K562 (cell line): ENCODE results near the gene PLEKHN1. TPM values are rescaled to one million over a fixed set of nuclear protein-coding genes. Genes with fewer than 3 reads are reported as not detected.

Experiments used
- AFF1 ChIP-seq, 2 experiments: fragments of 450-650 bp; IDR thresholded peaks; 2 replicates each; pipeline ENCODE4 v1.6.1; 2018; ENCODE audit warnings: mild to moderate bottlenecking in 2 of 2, low read depth in 1 of 2; ENCODE audit not compliant: partially characterized antibody in 2 of 2
- FOSL1 ChIP-seq: fragments of 200-800 bp; sonication (Bioruptor generic); conservative IDR thresholded peaks from 2 replicates; pipeline ENCODE4 v1.6.1; 2016; ENCODE audit warnings: missing genetic modification characterization, missing compliant biosample characterization
- HCFC1 ChIP-seq: IDR thresholded peaks from 2 replicates; pipeline ENCODE4 v1.6.1; 2012; ENCODE audit warnings: low read depth, low read length, improper control_type of control experiment
- HDGF ChIP-seq: fragments of 450-650 bp; IDR thresholded peaks from 2 replicates; pipeline ENCODE4 v1.6.1; 2016
- HSF4 ChIP-seq: fragments of 250-450 bp; sonication (Bioruptor Pico); IDR thresholded peaks from 2 replicates; pipeline ENCODE4 v2.1.2; 2022; ENCODE audit warnings: mild to moderate bottlenecking, moderate library complexity, borderline replicate concordance
- MAFG ChIP-seq: fragments of 450-650 bp; conservative IDR thresholded peaks from 2 replicates; pipeline ENCODE4 v1.6.1; 2016; ENCODE audit warnings: missing genetic modification characterization, missing compliant biosample characterization
- MCM3 ChIP-seq: fragments of 450-650 bp; IDR thresholded peaks from 2 replicates; pipeline ENCODE4 v1.6.1; 2016
- MITF ChIP-seq: IDR thresholded peaks from 2 replicates; pipeline ENCODE4 v1.6.1; 2014; ENCODE audit warnings: antibody characterized with exemption
- NCOA6 ChIP-seq: fragments of 450-650 bp; IDR thresholded peaks from 2 replicates; pipeline ENCODE4 v1.6.1; 2017; ENCODE audit warnings: mild to moderate bottlenecking
- NFE2 ChIP-seq: IDR thresholded peaks from 2 replicates; pipeline ENCODE4 v1.6.1; 2014; ENCODE audit warnings: antibody characterized with exemption, low read depth
- NR2F6 ChIP-seq: fragments of 450-650 bp; formaldehyde crosslinking; IDR thresholded peaks from 2 replicates; pipeline ENCODE4 v1.4.0; 2020; ENCODE audit warnings: mild to moderate bottlenecking
- PML ChIP-seq: IDR thresholded peaks from 2 replicates; pipeline ENCODE4 v1.6.1; 2012; ENCODE audit warnings: low read length, inconsistent platforms
- POLR2B ChIP-seq: fragments of 450-650 bp; IDR thresholded peaks from 2 replicates; pipeline ENCODE4 v1.6.1; 2018; ENCODE audit warnings: low read depth; ENCODE audit not compliant: partially characterized antibody
- RFX7 ChIP-seq: fragments of 250-450 bp; sonication (Bioruptor Pico); IDR thresholded peaks from 2 replicates; pipeline ENCODE4 v1.5.1; 2021; ENCODE audit warnings: mild to moderate bottlenecking
- SMARCB1 ChIP-seq: IDR thresholded peaks from 2 replicates; pipeline ENCODE4 v1.6.1; 2011; ENCODE audit warnings: improper control_type of control experiment, low read depth; ENCODE audit not compliant: insufficient read length
- WHSC1 ChIP-seq: IDR thresholded peaks from one replicate; pipeline ENCODE4 v1.6.1; 2012; ENCODE audit warnings: low read length, control low read depth, inconsistent platforms
- XRCC3 ChIP-seq: fragments of 450-650 bp; IDR thresholded peaks from 2 replicates; pipeline ENCODE4 v1.6.1; 2017; ENCODE audit warnings: mild to moderate bottlenecking, moderate library complexity
- ZNF124 ChIP-seq: sonication (generic); formaldehyde crosslinking; IDR thresholded peaks from 2 replicates; pipeline ENCODE4 v1.8.1; 2022; ENCODE audit warnings: missing genetic modification reagents
- ZNF445 ChIP-seq: fragments of 250-450 bp; sonication (Bioruptor Pico); IDR thresholded peaks from 2 replicates; pipeline ENCODE4 v1.4.0; 2020; ENCODE audit warnings: low read depth, mild to moderate bottlenecking, moderate library complexity
- ZNF551 ChIP-seq: fragments of 250-450 bp; sonication (Bioruptor Pico); IDR thresholded peaks from 2 replicates; pipeline ENCODE4 v1.5.0; 2021; ENCODE audit warnings: mild to moderate bottlenecking, moderate library complexity
- polyA plus RNA-seq, 8 experiments: library from polyadenylated mRNA; depleted of rRNA in 4 of 8; stranded (reverse) in 5 of 8; unstranded in 3 of 8; fragments of >200 nt; fragmentation: Nextera tagmentation in 2 of 8; fragmentation: Illumina TruSeq in 1 of 8; extraction: Ambion mirVana in 2 of 8; extraction: Trizol in 1 of 8; gene quantifications; 2 replicates each; pipeline versions ENCODE4 v1.2.1 to v1.2.3, GENCODE V29; 2011 to 2014; ENCODE audit warnings: inconsistent platforms in 1 of 8, missing spikeins in 1 of 8
- total RNA-seq, 7 experiments: library from RNA; depleted of rRNA in 6 of 7; stranded (reverse); fragments of >200 nt in 6 of 7; fragmentation: Illumina TruSeq in 2 of 7; extraction: Trizol in 2 of 7; gene quantifications; 2 replicates each; pipeline versions ENCODE4 v1.2.1 to v1.2.3, GENCODE V29; 2011 to 2021; ENCODE audit warnings: low replicate concordance in 1 of 7
- TF ChIP-seq, protein P1 (sequence below): sonication (generic); formaldehyde crosslinking; IDR thresholded peaks from 2 replicates; pipeline ENCODE4 v1.8.1; 2023; ENCODE audit warnings: mild to moderate bottlenecking, missing genetic modification reagents

PLEKHN1 gene
- total and polyA plus RNA-seq, 9 of the 15 experiments (the other 6 are each of a cell fraction or from before 2014, with no cell fraction given), result 0.07 to 1.5 (median 0.13) TPM; not detected in 2

GRCh38 chr1:1021010-1021919 lies 55.0 kb downstream of the PLEKHN1 start (continued):
- no peak for TF ChIP-seq MCM3
- no peak for TF ChIP-seq ZNF551 (CRISPR knock-in tag)
- no peak for TF ChIP-seq SMARCB1
- no peak for TF ChIP-seq HDGF
- no peak for TF ChIP-seq NCOA6
- TF ChIP-seq AFF1 (IDR thresholded peaks at IDR 0.05; ENCODE audit: low read depth in 1 of 2, partially characterized antibody in 2 of 2), result no peak
- TF ChIP-seq FOSL1, result no peak
- no peak for TF ChIP-seq NR2F6 (CRISPR knock-in tag)
- no peak for TF ChIP-seq ZNF445 (CRISPR knock-in tag)
- TF ChIP-seq ZNF124, result no peak
- no peak for TF ChIP-seq MITF
- TF ChIP-seq RFX7, result no peak
- no peak for TF ChIP-seq XRCC3
- TF ChIP-seq NFE2, result no peak
- TF ChIP-seq HCFC1, result no peak
- no peak for TF ChIP-seq WHSC1
- no peak for TF ChIP-seq PML
- TF ChIP-seq, protein P1, sequence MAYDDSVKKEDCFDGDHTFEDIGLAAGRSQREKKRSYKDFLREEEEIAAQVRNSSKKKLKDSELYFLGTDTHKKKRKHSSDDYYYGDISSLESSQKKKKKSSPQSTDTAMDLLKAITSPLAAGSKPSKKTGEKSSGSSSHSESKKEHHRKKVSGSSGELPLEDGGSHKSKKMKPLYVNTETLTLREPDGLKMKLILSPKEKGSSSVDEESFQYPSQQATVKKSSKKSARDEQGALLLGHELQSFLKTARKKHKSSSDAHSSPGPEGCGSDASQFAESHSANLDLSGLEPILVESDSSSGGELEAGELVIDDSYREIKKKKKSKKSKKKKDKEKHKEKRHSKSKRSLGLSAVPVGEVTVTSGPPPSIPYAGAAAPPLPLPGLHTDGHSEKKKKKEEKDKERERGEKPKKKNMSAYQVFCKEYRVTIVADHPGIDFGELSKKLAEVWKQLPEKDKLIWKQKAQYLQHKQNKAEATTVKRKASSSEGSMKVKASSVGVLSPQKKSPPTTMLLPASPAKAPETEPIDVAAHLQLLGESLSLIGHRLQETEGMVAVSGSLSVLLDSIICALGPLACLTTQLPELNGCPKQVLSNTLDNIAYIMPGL (CRISPR knock-in tag), result no peak
- TF ChIP-seq HSF4, result no peak
- no peak for TF ChIP-seq MAFG (tag)
- no peak for TF ChIP-seq POLR2B
